HCT116 (cell line): ENCODE results near the gene TMEM178B. TPM values are rescaled to one million over a fixed set of nuclear protein-coding genes. Genes with fewer than 3 reads are reported as not detected.

Experiments
- ATAC-seq: fragments of 200-7000 bp; cut with Tn5 transposase; 2 replicates; pipeline ENCODE4 v1.9.1; 2020; ENCODE audit warnings: mild to moderate bottlenecking, moderate library complexity
- BruUV-seq: library from RNA; stranded (reverse); fragments of 400-500 nt; replicated peaks from 2 replicates; lab custom pipeline; 2021; lab: Mats Ljungman, UMichigan
- CTCF ChIA-PET: fragments of 300-600 bp; sonication (Branson Sonifier 250); formaldehyde crosslinking; loops from one replicate; lab custom pipeline; 2021; ENCODE audit warnings: antibody characterized with exemption; lab: Charles Lee
- POLR2A ChIA-PET: fragments of 300-600, 350-600 bp; sonication (Branson Sonifier 250); formaldehyde crosslinking; loops from one replicate; lab custom pipeline; 2021; ENCODE audit warnings: antibody characterized with exemption; lab: Charles Lee
- RAD21 ChIA-PET, 2 experiments: fragments of 300-600 bp; sonication (Branson Sonifier 250); formaldehyde crosslinking; loops; one replicate each; lab custom pipeline; 2023; ENCODE audit warnings: low total read pairs in 2 of 2; ENCODE audit not compliant: uncharacterized antibody in 2 of 2, unreplicated experiment in 2 of 2, low non-redundant PET in 1 of 2; lab: Charles Lee
- DNase-seq: peaks from one replicate; pipeline ENCODE4 v3.0.0-alpha.2; 2010; ENCODE audit warnings: low read depth, low spot score
- H2AFZ ChIP-seq: fragments of 200-600 bp; shearing (Covaris generic), sonication (generic); 2 replicates; pipeline ENCODE4 v1.6.1; 2017; ENCODE audit warnings: low read depth, mixed run types, mixed read lengths, antibody characterized with exemption, low read length; ENCODE audit not compliant: poor library complexity, severe bottlenecking
- H3K27ac ChIP-seq: 2 replicates; pipeline ENCODE4 v1.5.1; 2012; ENCODE audit warnings: low read depth, low read length
- H3K27me3 ChIP-seq: fragments of 200-600 bp; sonication (generic); 2 replicates; pipeline ENCODE4 v1.6.1; 2016; ENCODE audit warnings: mixed run types, low read length, mixed read lengths; ENCODE audit not compliant: insufficient read depth
- H3K36me3 ChIP-seq, 2 experiments: fragments of 200-500 bp in 1 of 2; fragments of 200-600 bp in 1 of 2; sonication (Bioruptor generic) in 1 of 2; sonication (generic) in 1 of 2; 2 replicates each; pipeline versions ENCODE4 v1.5.1 to v1.6.1; 2014 to 2016; ENCODE audit warnings: low read length in 2 of 2, inconsistent platforms in 1 of 2, mixed read lengths in 1 of 2, mixed run types in 1 of 2; ENCODE audit not compliant: insufficient read depth in 2 of 2, control insufficient read depth in 1 of 2
- H3K4me1 ChIP-seq, 2 experiments: fragments of 200-600 bp in 1 of 2; sonication (generic) in 1 of 2; 2 replicates each; pipeline versions ENCODE4 v1.5.1 to v1.6.1; 2012 to 2017; ENCODE audit warnings: low read length in 2 of 2, inconsistent platforms in 1 of 2, mild to moderate bottlenecking in 1 of 2, mixed read lengths in 1 of 2, mixed run types in 1 of 2, moderate library complexity in 1 of 2; ENCODE audit not compliant: insufficient read depth in 2 of 2, control insufficient read depth in 1 of 2
- H3K4me2 ChIP-seq: fragments of 200-600 bp; sonication (generic); 2 replicates; pipeline ENCODE4 v1.6.1; 2017; ENCODE audit warnings: mixed run types, low read length, mixed read lengths
- H3K4me3 ChIP-seq, 2 experiments: fragments of 200-600 bp in 1 of 2; sonication (generic) in 1 of 2; replicated peaks in 1 of 2; 2 replicates each; pipeline ENCODE4 v1.5.1; 2011 to 2016; ENCODE audit warnings: low read length in 2 of 2, control low read depth in 1 of 2, low read depth in 1 of 2, mild to moderate bottlenecking in 1 of 2, mixed read lengths in 1 of 2, mixed run types in 1 of 2
- H3K79me2 ChIP-seq: fragments of 200-600 bp; sonication (generic); 2 replicates; pipeline ENCODE4 v1.6.1; 2017; ENCODE audit warnings: mild to moderate bottlenecking, mixed run types, low read length, moderate library complexity, mixed read lengths; ENCODE audit not compliant: insufficient read depth
- H3K9ac ChIP-seq: fragments of 200-600 bp; sonication (generic); 2 replicates; pipeline ENCODE4 v1.6.1; 2016; ENCODE audit warnings: low read length, mixed read lengths
- H3K9me2 ChIP-seq: fragments of 200-600 bp; sonication (generic), shearing (Covaris generic); 2 replicates; pipeline ENCODE4 v1.6.1; 2017; ENCODE audit warnings: mixed run types, mild to moderate bottlenecking, moderate library complexity; ENCODE audit not compliant: insufficient read depth
- H3K9me3 ChIP-seq, 2 experiments: fragments of 200-500 bp in 1 of 2; fragments of 200-600 bp in 1 of 2; sonication (Bioruptor generic) in 1 of 2; sonication (generic) in 1 of 2; 2 replicates each; pipeline ENCODE4 v1.6.1; 2014 to 2017; ENCODE audit warnings: low read length in 2 of 2, mixed read lengths in 2 of 2, inconsistent platforms in 1 of 2, low read depth in 1 of 2, mild to moderate bottlenecking in 1 of 2, mixed run types in 1 of 2, moderate library complexity in 1 of 2; ENCODE audit not compliant: control insufficient read depth in 1 of 2, insufficient read depth in 1 of 2
- H4K20me1 ChIP-seq: fragments of 200-600 bp; sonication (generic), shearing (Covaris generic); 2 replicates; pipeline ENCODE4 v1.6.1; 2017; ENCODE audit warnings: mixed run types, mild to moderate bottlenecking, moderate library complexity; ENCODE audit not compliant: insufficient read depth
- ATF3 ChIP-seq: IDR thresholded peaks from 2 replicates; pipeline ENCODE4 v1.6.1; 2012
- CBX3 ChIP-seq: IDR thresholded peaks from 2 replicates; pipeline ENCODE4 v1.6.1; 2012; ENCODE audit warnings: low read depth
- CEBPB ChIP-seq: IDR thresholded peaks from 2 replicates; pipeline ENCODE4 v1.6.1; 2012; ENCODE audit warnings: low read depth
- EGR1 ChIP-seq: IDR thresholded peaks from 2 replicates; pipeline ENCODE4 v1.6.1; 2012; ENCODE audit warnings: low read depth
- ELF1 ChIP-seq: IDR thresholded peaks from 2 replicates; pipeline ENCODE4 v1.6.1; 2012; ENCODE audit warnings: low read depth, borderline replicate concordance
- EZH2 ChIP-seq: fragments of 200-600 bp; sonication (generic); IDR thresholded peaks from 2 replicates; pipeline ENCODE4 v1.6.1; 2017; ENCODE audit warnings: antibody characterized with exemption, mixed run types
- EZH2phosphoT487 ChIP-seq: fragments of 200-600 bp; IDR thresholded peaks from 2 replicates; pipeline ENCODE4 v1.6.1; 2018; ENCODE audit warnings: antibody characterized with exemption, borderline replicate concordance
- FOSL1 ChIP-seq: IDR thresholded peaks from 2 replicates; pipeline ENCODE4 v1.6.1; 2012; ENCODE audit warnings: low read depth
- JUND ChIP-seq: IDR thresholded peaks from 2 replicates; pipeline ENCODE4 v1.6.1; 2012
- MAX ChIP-seq: IDR thresholded peaks from 2 replicates; pipeline ENCODE4 v1.6.1; 2012
- POLR2A ChIP-seq: IDR thresholded peaks from 2 replicates; pipeline ENCODE4 v1.7.0; 2011; ENCODE audit warnings: borderline replicate concordance; ENCODE audit not compliant: insufficient read depth, insufficient read length; ENCODE audit errors: extremely low read depth
- RAD21 ChIP-seq: IDR thresholded peaks from 2 replicates; pipeline ENCODE4 v1.6.1; 2012; ENCODE audit warnings: low read depth, mild to moderate bottlenecking
- SIN3A ChIP-seq: IDR thresholded peaks from 2 replicates; pipeline ENCODE4 v1.6.1; 2012; ENCODE audit warnings: low read depth
- SP1 ChIP-seq: IDR thresholded peaks from 2 replicates; pipeline ENCODE4 v1.6.1; 2012; ENCODE audit warnings: low read depth
- YY1 ChIP-seq: IDR thresholded peaks from 2 replicates; pipeline ENCODE4 v1.6.1; 2011; ENCODE audit warnings: low read length, low read depth, moderate library complexity, mild to moderate bottlenecking; ENCODE audit not compliant: insufficient replicate concordance; ENCODE audit errors: extremely low read depth
- ZFX ChIP-seq: fragments of 450-650 bp; IDR thresholded peaks from 2 replicates; pipeline ENCODE4 v1.6.1; 2017
- ZNF274 ChIP-seq: fragments of 200-500 bp; sonication (Bioruptor generic); IDR thresholded peaks from 2 replicates; pipeline ENCODE4 v1.6.1; 2014; ENCODE audit warnings: mild to moderate bottlenecking, low read depth, low read length, inconsistent platforms
- intact Hi-C: fragments of 100-400 bp; cut with micrococcal nuclease; formaldehyde crosslinking; loops from 2 replicates; pipeline ENCODE4 v1.10.0; 2022
- total RNA-seq: library from RNA; stranded (reverse); gene quantifications from one replicate; pipeline ENCODE4 v1.2.1, GENCODE V29; 2021; ENCODE audit not compliant: unreplicated experiment
- TF ChIP-seq, protein P1 (sequence below): IDR thresholded peaks from 2 replicates; pipeline ENCODE4 v1.6.1; 2012; ENCODE audit warnings: low read depth
- TF ChIP-seq, protein P2 (sequence below), 3 experiments: fragments of 200-600 bp in 1 of 3; sonication (generic) in 1 of 3; IDR thresholded peaks in 2 of 3; conservative IDR thresholded peaks in 1 of 3; 2 replicates each; pipeline ENCODE4 v1.5.1; 2012 to 2017; ENCODE audit warnings: low read depth in 2 of 3, low read length in 2 of 3, antibody characterized with exemption in 1 of 3, borderline replicate concordance in 1 of 3, control low read depth in 1 of 3, mild to moderate bottlenecking in 1 of 3, mixed read lengths in 1 of 3, mixed run types in 1 of 3, moderate library complexity in 1 of 3; ENCODE audit not compliant: insufficient read depth in 1 of 3

TMEM178B gene
- total RNA-seq, 1 experiment from 2014 or later, result 0.02 TPM

- Histone ChIP-seq H2AFZ (no peak overlapping the region), H3K79me2 (no peaks in the 10 kb centered on the region)
- intact Hi-C loops, result no loop called here
- RAD21 ChIA-PET, result no interaction called here
- POLR2A ChIA-PET, result no interaction called here
- TF ChIP-seq ELF1, result no peak
- TF ChIP-seq MAX, result no peak
- TF ChIP-seq EZH2, result no peak
- TF ChIP-seq POLR2A, result no peak
- TF ChIP-seq, protein P1, sequence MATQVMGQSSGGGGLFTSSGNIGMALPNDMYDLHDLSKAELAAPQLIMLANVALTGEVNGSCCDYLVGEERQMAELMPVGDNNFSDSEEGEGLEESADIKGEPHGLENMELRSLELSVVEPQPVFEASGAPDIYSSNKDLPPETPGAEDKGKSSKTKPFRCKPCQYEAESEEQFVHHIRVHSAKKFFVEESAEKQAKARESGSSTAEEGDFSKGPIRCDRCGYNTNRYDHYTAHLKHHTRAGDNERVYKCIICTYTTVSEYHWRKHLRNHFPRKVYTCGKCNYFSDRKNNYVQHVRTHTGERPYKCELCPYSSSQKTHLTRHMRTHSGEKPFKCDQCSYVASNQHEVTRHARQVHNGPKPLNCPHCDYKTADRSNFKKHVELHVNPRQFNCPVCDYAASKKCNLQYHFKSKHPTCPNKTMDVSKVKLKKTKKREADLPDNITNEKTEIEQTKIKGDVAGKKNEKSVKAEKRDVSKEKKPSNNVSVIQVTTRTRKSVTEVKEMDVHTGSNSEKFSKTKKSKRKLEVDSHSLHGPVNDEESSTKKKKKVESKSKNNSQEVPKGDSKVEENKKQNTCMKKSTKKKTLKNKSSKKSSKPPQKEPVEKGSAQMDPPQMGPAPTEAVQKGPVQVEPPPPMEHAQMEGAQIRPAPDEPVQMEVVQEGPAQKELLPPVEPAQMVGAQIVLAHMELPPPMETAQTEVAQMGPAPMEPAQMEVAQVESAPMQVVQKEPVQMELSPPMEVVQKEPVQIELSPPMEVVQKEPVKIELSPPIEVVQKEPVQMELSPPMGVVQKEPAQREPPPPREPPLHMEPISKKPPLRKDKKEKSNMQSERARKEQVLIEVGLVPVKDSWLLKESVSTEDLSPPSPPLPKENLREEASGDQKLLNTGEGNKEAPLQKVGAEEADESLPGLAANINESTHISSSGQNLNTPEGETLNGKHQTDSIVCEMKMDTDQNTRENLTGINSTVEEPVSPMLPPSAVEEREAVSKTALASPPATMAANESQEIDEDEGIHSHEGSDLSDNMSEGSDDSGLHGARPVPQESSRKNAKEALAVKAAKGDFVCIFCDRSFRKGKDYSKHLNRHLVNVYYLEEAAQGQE, result no peak
- TF ChIP-seq CEBPB, result no peak
- no peak for TF ChIP-seq ZNF274
- no peak for TF ChIP-seq CBX3
- no peak for TF ChIP-seq YY1
- no peak for TF ChIP-seq SP1
- no peak for TF ChIP-seq EGR1
- TF ChIP-seq, protein P2, sequence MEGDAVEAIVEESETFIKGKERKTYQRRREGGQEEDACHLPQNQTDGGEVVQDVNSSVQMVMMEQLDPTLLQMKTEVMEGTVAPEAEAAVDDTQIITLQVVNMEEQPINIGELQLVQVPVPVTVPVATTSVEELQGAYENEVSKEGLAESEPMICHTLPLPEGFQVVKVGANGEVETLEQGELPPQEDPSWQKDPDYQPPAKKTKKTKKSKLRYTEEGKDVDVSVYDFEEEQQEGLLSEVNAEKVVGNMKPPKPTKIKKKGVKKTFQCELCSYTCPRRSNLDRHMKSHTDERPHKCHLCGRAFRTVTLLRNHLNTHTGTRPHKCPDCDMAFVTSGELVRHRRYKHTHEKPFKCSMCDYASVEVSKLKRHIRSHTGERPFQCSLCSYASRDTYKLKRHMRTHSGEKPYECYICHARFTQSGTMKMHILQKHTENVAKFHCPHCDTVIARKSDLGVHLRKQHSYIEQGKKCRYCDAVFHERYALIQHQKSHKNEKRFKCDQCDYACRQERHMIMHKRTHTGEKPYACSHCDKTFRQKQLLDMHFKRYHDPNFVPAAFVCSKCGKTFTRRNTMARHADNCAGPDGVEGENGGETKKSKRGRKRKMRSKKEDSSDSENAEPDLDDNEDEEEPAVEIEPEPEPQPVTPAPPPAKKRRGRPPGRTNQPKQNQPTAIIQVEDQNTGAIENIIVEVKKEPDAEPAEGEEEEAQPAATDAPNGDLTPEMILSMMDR (IDR thresholded peaks at IDR 0.05 in 2 of 3, conservative IDR thresholded peaks at IDR 0.05 in 1 of 3; ENCODE audit: borderline replicate concordance in 1 of 3, insufficient read depth in 1 of 3, low read depth in 2 of 3, low read length in 2 of 3), result no peak
- TF ChIP-seq JUND, result no peak
- no peak for TF ChIP-seq RAD21
- TF ChIP-seq ZFX, result no peak
- TF ChIP-seq EZH2phosphoT487, result no peak
- no peak for TF ChIP-seq ATF3
- TF ChIP-seq FOSL1, result no peak
- TF ChIP-seq SIN3A, result no peak
- TF ChIP-seq, all 23 proteins: peak for 0
- Histone ChIP-seq H3K27ac (no peak overlapping the region), H3K27me3 (peaks cover 54% of the 10 kb centered on the region), H3K9me2 (no peaks in the 10 kb centered on the region), H3K9me3 (no peaks in the 10 kb centered on the region), H3K9ac (no peak overlapping the region), H3K36me3 (no peaks in the 10 kb centered on the region), H4K20me1 (no peaks in the 10 kb centered on the region), H3K4me3 (no peak overlapping the region), H3K4me1 (no peaks in the 10 kb centered on the region), H3K4me2 (no peak overlapping the region)
- BruUV-seq, result no TSS peak
- DNase-seq (no peak), ATAC-seq (no peak)
- CTCF ChIA-PET, result no interaction called here
Observed at GRCh38 chr7:141210862-141211261, 137.0 kb downstream of the TMEM178B start.
